ENCODE results near the gene ANKRD11.
A peak's percentile ranks its signal among the peaks of the same experiment; 100 is the strongest.

ANKRD11 gene

DNA sequence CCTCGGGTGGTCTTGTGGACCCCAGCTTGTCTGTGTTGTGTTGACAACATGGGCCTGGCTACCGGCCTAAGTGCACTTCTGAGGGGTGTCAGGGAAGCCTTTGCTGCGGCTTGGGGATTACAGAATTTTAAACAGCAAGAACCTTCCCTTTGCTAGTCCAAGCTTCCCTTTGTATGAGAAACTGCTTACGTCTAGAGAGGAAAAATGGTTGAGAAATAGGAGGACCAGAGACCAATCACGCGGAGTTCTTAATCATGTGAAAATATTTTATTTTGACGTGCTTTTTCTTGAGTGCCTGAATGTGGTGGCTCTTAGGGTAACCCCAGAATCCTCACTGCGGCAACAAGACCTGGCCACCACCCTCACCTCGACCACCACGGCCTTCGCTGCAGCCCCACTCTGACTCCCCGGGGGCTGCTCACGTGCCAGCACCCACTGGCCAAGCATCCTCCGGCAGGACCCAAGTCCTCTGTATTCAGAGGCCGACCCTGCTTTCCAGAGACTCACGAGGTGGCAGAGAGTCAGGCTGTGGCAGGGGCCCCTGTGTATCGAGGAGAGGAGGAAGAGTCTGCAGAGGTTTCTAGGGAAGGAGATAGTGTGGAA is 191.6 kb downstream of the ANKRD11 start:
- DNase-seq (ENCODE audit: low read depth) = no peak
- no peak overlapping the region for H3K4me3 ChIP-seq (ENCODE audit: low read length)
- TF ChIP-seq, protein P1, sequence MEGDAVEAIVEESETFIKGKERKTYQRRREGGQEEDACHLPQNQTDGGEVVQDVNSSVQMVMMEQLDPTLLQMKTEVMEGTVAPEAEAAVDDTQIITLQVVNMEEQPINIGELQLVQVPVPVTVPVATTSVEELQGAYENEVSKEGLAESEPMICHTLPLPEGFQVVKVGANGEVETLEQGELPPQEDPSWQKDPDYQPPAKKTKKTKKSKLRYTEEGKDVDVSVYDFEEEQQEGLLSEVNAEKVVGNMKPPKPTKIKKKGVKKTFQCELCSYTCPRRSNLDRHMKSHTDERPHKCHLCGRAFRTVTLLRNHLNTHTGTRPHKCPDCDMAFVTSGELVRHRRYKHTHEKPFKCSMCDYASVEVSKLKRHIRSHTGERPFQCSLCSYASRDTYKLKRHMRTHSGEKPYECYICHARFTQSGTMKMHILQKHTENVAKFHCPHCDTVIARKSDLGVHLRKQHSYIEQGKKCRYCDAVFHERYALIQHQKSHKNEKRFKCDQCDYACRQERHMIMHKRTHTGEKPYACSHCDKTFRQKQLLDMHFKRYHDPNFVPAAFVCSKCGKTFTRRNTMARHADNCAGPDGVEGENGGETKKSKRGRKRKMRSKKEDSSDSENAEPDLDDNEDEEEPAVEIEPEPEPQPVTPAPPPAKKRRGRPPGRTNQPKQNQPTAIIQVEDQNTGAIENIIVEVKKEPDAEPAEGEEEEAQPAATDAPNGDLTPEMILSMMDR (IDR thresholded peaks at IDR 0.05; ENCODE audit: insufficient read depth, low read depth, low read length, missing control alignments) = no peak

- TF ChIP-seq, protein P1 (IDR thresholded peaks at IDR 0.05; ENCODE audit: insufficient read depth, low read depth, low read length, missing control alignments) = no peak
- peak; percentile 37 for DNase-seq (ENCODE audit: low read depth)
- H3K4me3 ChIP-seq (ENCODE audit: low read length) = no peak overlapping the region
Observed at GRCh38 chr16:89297910-89298545, 192.3 kb downstream of the ANKRD11 start.

GRCh38 chr16:89297156-89297874 is 193.0 kb downstream of the ANKRD11 start:
- no peak overlapping the region for H3K4me3 ChIP-seq (ENCODE audit: low read length)
- TF ChIP-seq, protein P1 (IDR thresholded peaks at IDR 0.05; ENCODE audit: insufficient read depth, low read depth, low read length, missing control alignments) = no peak
- no peak for DNase-seq (ENCODE audit: low read depth)

GRCh38 chr16:89295915-89296314 is 194.4 kb downstream of the ANKRD11 start:
- no peak for DNase-seq (ENCODE audit: low read depth)
- H3K4me3 ChIP-seq (ENCODE audit: low read length) = no peak overlapping the region
- TF ChIP-seq, protein P1 (IDR thresholded peaks at IDR 0.05; ENCODE audit: insufficient read depth, low read depth, low read length, missing control alignments) = no peak

DNA sequence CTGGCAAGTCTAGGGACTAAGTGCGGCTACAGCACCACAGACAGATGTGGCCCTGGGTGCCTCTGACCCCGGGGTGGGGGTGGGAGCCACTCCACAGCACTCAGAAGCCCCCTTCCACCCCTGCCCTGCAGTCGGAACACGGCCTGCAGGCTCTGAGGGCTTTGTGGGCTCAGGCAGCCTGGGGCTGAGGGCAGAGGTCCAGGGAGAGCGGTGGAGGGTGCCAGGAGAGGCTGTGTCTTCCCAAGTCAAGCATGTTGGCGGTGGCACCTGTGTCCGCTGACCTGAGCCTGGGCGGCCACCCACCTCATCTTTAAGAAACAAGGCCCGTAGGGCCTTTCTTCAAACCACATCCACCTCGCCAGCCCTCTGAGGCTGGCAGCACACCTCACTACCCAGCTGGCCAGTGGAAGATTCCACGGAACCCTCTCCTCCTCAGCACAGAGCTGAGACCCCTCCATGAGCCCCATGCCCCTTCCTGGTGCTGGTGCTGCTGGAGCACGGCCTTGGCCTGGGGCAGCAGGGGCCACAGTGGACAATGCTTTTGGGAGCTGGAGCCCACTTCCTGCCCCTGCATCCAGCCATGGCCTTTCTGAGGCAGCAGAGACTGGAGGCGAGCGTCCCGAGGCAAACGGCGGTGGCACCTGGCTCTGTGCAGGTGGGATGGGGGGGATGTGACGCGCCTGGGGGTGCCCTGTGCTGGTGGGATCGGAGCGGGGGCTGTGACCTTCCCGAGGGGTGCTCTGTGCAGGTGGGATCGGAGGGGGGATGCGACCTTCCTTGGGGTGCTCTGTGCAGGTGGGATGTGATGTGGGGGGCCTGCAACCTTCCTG is 195.1 kb downstream of the ANKRD11 start:
- H3K4me3 ChIP-seq (ENCODE audit: low read length) = no peak overlapping the region
- TF ChIP-seq, protein P1 (IDR thresholded peaks at IDR 0.05; ENCODE audit: insufficient read depth, low read depth, low read length, missing control alignments) = no peak
- DNase-seq (ENCODE audit: low read depth) = no peak

- H3K4me3 ChIP-seq (ENCODE audit: low read length) = no peak overlapping the region
- DNase-seq (ENCODE audit: low read depth) = no peak
- TF ChIP-seq, protein P1 (IDR thresholded peaks at IDR 0.05; ENCODE audit: insufficient read depth, low read depth, low read length, missing control alignments) = no peak
Observed at GRCh38 chr16:89294486-89294885, 195.9 kb downstream of the ANKRD11 start.
